Measurements from ENCODE around the gene RXRA. TPM values are rescaled to one million over a fixed set of nuclear protein-coding genes. Genes with fewer than 3 reads are reported as not detected.
A peak's percentile ranks its signal among the peaks of the same experiment; 100 is the strongest.

The RXRA gene
- total RNA-seq, 1 experiment from 2014 or later, result 29.9 TPM

GRCh38 chr9:134445000-134445399, 118.7 kb downstream of the RXRA start:
- Mint-ChIP-seq H3K27me3 (ENCODE audit: low read depth) (peaks cover 13% of the 10 kb centered on the region), H3K4me1 (peaks cover 2 to 3% of the 10 kb centered on the region in 2 experiments), H3K9me3 (peaks cover 17 to 20% of the 10 kb centered on the region in 2 experiments), H3K27ac (peak overlapping the region in 1 of 3 experiments; percentile 9; a peak in 1 of 7 replicates), H3K36me3 (ENCODE audit: insufficient read depth in 1 of 3, low read depth in 3 of 3) (peaks cover 0 to 8% (median 0%) of the 10 kb centered on the region in 3 experiments; a peak in 2 of 7 replicates), H3K4me3 (peak overlapping the region in 1 of 2 experiments; percentile 38; a peak in 1 of 5 replicates)
- WGBS (ENCODE audit: extremely low coverage, insufficient read length, low lambda C conversion rate), result no CpG with 5 or more reads among the region's 8 CpGs
- H3K79me1 ChIP-seq (ENCODE audit: insufficient read depth, low read depth, low read length, poor library complexity, severe bottlenecking), result no peaks in the 10 kb centered on the region
- no peak overlapping the region for H3K56ac ChIP-seq (ENCODE audit: insufficient read length, low read depth, low read length)
- H3K9ac ChIP-seq (ENCODE audit: extremely low read depth, insufficient read length, low read length), result no peak overlapping the region
- no peak overlapping the region for H4K8ac ChIP-seq (replicated peaks; ENCODE audit: insufficient read length, low read depth, low read length)
- H3K79me2 ChIP-seq (ENCODE audit: insufficient read depth, low read length), result no peaks in the 10 kb centered on the region
- no peak overlapping the region for H2AFZ ChIP-seq (ENCODE audit: low read length)
- H2BK120ac ChIP-seq (ENCODE audit: low read depth, low read length, poor library complexity, severe bottlenecking), result no peak overlapping the region
- no peak overlapping the region for H3K23ac ChIP-seq (ENCODE audit: insufficient read length, low read depth, low read length)
- H4K91ac ChIP-seq (ENCODE audit: insufficient read length, low read depth, low read length), result no peak overlapping the region
- no peak overlapping the region for H3K4me2 ChIP-seq (ENCODE audit: insufficient read depth, insufficient read length, low read length)
- no peaks in the 10 kb centered on the region for H3K4me1 ChIP-seq (ENCODE audit: insufficient read depth, low read length)
- H3K14ac ChIP-seq (ENCODE audit: insufficient read depth, low read length), result no peak overlapping the region
- no peak overlapping the region for H3K18ac ChIP-seq (ENCODE audit: insufficient read length, low read depth, low read length)
- H2AK5ac ChIP-seq (ENCODE audit: insufficient read length, low read length), result no peak overlapping the region
- no peak overlapping the region for H2BK20ac ChIP-seq (ENCODE audit: low read depth, low read length, poor library complexity, severe bottlenecking)
- no peak overlapping the region for H3K4ac ChIP-seq (ENCODE audit: low read depth, low read length)
- H3K27ac ChIP-seq (ENCODE audit: insufficient read length, low read depth, low read length), result no peak overlapping the region
- TF ChIP-seq CTCF (conservative IDR thresholded peaks at IDR 0.05), result no peak
- no peak for DNase-seq
- no peak overlapping the region for H2BK12ac ChIP-seq (ENCODE audit: insufficient read length, low read depth, low read length)
- no peak overlapping the region for H2BK15ac ChIP-seq (ENCODE audit: low read depth, low read length)
- no peak overlapping the region for H4K5ac ChIP-seq (ENCODE audit: insufficient read length, low read depth, low read length)
- no peaks in the 10 kb centered on the region for H3K9me3 ChIP-seq (ENCODE audit: control insufficient read depth, low read depth, low read length)
- H2BK5ac ChIP-seq (ENCODE audit: insufficient read length, low read length), result no peak overlapping the region
- H3K27me3 ChIP-seq (ENCODE audit: insufficient read depth, low read length), result no peaks in the 10 kb centered on the region
- H4K20me1 ChIP-seq (ENCODE audit: control insufficient read depth, insufficient read depth, insufficient read length), result no peaks in the 10 kb centered on the region
- no peaks in the 10 kb centered on the region for H3K23me2 ChIP-seq (ENCODE audit: insufficient read length, low read depth, low read length, poor library complexity, severe bottlenecking)
- no peak overlapping the region for H3T11ph ChIP-seq (ENCODE audit: low read length)
